ENCODE results near the gene RASEF. TPM values are rescaled to one million over a fixed set of nuclear protein-coding genes. Genes with fewer than 3 reads are reported as not detected.
"Not testable (repeated sequence)": the region's sequence is repeated elsewhere in the genome, so short reads cannot be mapped to it uniquely, and the experiment has no call there.

The RASEF gene
- total RNA-seq, 1 experiment from 2014 or later: 2.2 TPM

DNA sequence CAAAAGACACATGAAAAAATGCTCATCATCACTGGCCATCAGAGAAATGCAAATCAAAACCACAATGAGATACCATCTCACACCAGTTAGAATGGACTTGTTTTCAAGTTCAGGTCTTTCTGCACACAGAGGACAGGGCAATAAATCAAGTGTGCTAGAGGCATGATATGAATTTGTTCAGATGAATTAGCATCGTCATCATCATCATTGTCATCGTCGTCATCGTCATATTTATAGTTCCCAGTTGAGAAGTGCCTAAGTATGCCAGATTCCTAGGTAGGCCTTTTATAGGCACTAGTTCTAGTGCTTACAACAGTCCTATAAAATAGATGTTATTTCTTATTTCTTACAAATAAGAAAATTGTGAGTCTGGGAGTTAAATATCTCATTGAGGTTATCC, 34.7 kb upstream of the RASEF start:
- WGBS (ENCODE audit: extremely low coverage, insufficient read length, low lambda C conversion rate): no CpG with 5 or more reads among the region's 4 CpGs
- Mint-ChIP-seq H3K9me3 (peaks cover 3 to 5% of the 10 kb centered on the region in 2 experiments; a peak in 3 of 5 replicates), H3K4me1 (no peaks in the 10 kb centered on the region), H3K36me3 (ENCODE audit: insufficient read depth in 1 of 3, low read depth in 3 of 3) (0 out of 7 replicates have a peak, but pooled peaks cover 0 to under 1% (median 0%) of the 10 kb centered on the region in 3 experiments), H3K4me3 (no peak overlapping the region), H3K27ac (no peak overlapping the region), H3K27me3 (ENCODE audit: low read depth) (no peaks in the 10 kb centered on the region)
- Histone ChIP-seq H3K18ac (ENCODE audit: insufficient read length, low read depth, low read length) (no peak overlapping the region), H2AK5ac (ENCODE audit: insufficient read length, low read length) (no peak overlapping the region), H2BK5ac (ENCODE audit: insufficient read length, low read length) (no peak overlapping the region), H3K27me3 (ENCODE audit: insufficient read depth, low read length) (no peaks in the 10 kb centered on the region), H2BK20ac (ENCODE audit: low read depth, low read length, poor library complexity, severe bottlenecking) (no peak overlapping the region), H3K23ac (ENCODE audit: insufficient read length, low read depth, low read length) (no peak overlapping the region), H4K91ac (ENCODE audit: insufficient read length, low read depth, low read length) (no peak overlapping the region), H4K8ac (replicated peaks; ENCODE audit: insufficient read length, low read depth, low read length) (no peak overlapping the region), H3K27ac (ENCODE audit: insufficient read length, low read depth, low read length) (no peak overlapping the region), H3K4me2 (ENCODE audit: insufficient read depth, insufficient read length, low read length) (no peak overlapping the region), H3K23me2 (ENCODE audit: insufficient read length, low read depth, low read length, poor library complexity, severe bottlenecking) (no peaks in the 10 kb centered on the region), H3K56ac (ENCODE audit: insufficient read length, low read depth, low read length) (no peak overlapping the region), H3T11ph (ENCODE audit: low read length) (no peak overlapping the region), H4K20me1 (ENCODE audit: control insufficient read depth, insufficient read depth, insufficient read length) (no peaks in the 10 kb centered on the region), H3K79me1 (ENCODE audit: insufficient read depth, low read depth, low read length, poor library complexity, severe bottlenecking) (no peaks in the 10 kb centered on the region), H2AFZ (ENCODE audit: low read length) (no peak overlapping the region), H3K9ac (ENCODE audit: extremely low read depth, insufficient read length, low read length) (no peak overlapping the region), H3K4me1 (ENCODE audit: insufficient read depth, low read length) (no peaks in the 10 kb centered on the region), H4K5ac (ENCODE audit: insufficient read length, low read depth, low read length) (no peak overlapping the region), H3K4ac (ENCODE audit: low read depth, low read length) (no peak overlapping the region), H2BK120ac (ENCODE audit: low read depth, low read length, poor library complexity, severe bottlenecking) (no peak overlapping the region), H3K9me3 (ENCODE audit: control insufficient read depth, low read depth, low read length) (no peaks in the 10 kb centered on the region), H3K14ac (ENCODE audit: insufficient read depth, low read length) (no peak overlapping the region), H2BK15ac (ENCODE audit: low read depth, low read length) (no peak overlapping the region), H2BK12ac (ENCODE audit: insufficient read length, low read depth, low read length) (no peak overlapping the region), H3K79me2 (ENCODE audit: insufficient read depth, low read length) (no peaks in the 10 kb centered on the region)
- TF ChIP-seq, protein P1, sequence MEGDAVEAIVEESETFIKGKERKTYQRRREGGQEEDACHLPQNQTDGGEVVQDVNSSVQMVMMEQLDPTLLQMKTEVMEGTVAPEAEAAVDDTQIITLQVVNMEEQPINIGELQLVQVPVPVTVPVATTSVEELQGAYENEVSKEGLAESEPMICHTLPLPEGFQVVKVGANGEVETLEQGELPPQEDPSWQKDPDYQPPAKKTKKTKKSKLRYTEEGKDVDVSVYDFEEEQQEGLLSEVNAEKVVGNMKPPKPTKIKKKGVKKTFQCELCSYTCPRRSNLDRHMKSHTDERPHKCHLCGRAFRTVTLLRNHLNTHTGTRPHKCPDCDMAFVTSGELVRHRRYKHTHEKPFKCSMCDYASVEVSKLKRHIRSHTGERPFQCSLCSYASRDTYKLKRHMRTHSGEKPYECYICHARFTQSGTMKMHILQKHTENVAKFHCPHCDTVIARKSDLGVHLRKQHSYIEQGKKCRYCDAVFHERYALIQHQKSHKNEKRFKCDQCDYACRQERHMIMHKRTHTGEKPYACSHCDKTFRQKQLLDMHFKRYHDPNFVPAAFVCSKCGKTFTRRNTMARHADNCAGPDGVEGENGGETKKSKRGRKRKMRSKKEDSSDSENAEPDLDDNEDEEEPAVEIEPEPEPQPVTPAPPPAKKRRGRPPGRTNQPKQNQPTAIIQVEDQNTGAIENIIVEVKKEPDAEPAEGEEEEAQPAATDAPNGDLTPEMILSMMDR (conservative IDR thresholded peaks at IDR 0.05): no peak
- no peak for DNase-seq

DNA sequence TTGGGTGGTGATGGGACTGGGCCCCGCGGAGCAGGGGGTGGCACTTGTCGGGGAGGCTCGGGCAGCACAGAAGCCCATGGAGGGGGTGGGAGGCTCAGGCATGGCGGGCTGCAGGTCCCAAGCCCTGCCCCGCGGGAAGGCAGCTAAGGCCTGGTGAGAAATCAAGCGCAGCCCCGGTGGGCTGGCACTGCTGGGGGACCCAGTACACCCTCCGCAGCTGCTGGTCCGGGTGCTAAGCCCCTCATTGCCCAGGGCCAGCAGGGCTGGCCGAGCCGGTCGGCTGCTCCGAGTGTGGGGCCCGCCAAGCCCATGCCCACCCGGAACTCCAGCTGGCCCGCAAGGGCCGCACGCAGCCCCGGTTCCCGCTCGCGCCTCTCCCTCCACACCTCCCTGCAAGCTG, 30.4 kb upstream of the RASEF start:
- not testable (repeated sequence) for H3T11ph ChIP-seq (ENCODE audit: low read length); H3K18ac ChIP-seq (ENCODE audit: insufficient read length, low read depth, low read length); H3K4me1 ChIP-seq (ENCODE audit: insufficient read depth, low read length); H3K36me3 Mint-ChIP-seq (ENCODE audit: insufficient read depth in 1 of 3, low read depth in 3 of 3); H2BK5ac ChIP-seq (ENCODE audit: insufficient read length, low read length); H3K79me2 ChIP-seq (ENCODE audit: insufficient read depth, low read length); H2AFZ ChIP-seq (ENCODE audit: low read length); H4K8ac ChIP-seq (replicated peaks; ENCODE audit: insufficient read length, low read depth, low read length); H3K27ac ChIP-seq (ENCODE audit: insufficient read length, low read depth, low read length); H2AK5ac ChIP-seq (ENCODE audit: insufficient read length, low read length); H2BK12ac ChIP-seq (ENCODE audit: insufficient read length, low read depth, low read length); H3K9me3 ChIP-seq (ENCODE audit: control insufficient read depth, low read depth, low read length); H3K56ac ChIP-seq (ENCODE audit: insufficient read length, low read depth, low read length); H3K27me3 ChIP-seq (ENCODE audit: insufficient read depth, low read length); H2BK20ac ChIP-seq (ENCODE audit: low read depth, low read length, poor library complexity, severe bottlenecking); H4K20me1 ChIP-seq (ENCODE audit: control insufficient read depth, insufficient read depth, insufficient read length); H4K5ac ChIP-seq (ENCODE audit: insufficient read length, low read depth, low read length); H3K79me1 ChIP-seq (ENCODE audit: insufficient read depth, low read depth, low read length, poor library complexity, severe bottlenecking); H3K23ac ChIP-seq (ENCODE audit: insufficient read length, low read depth, low read length); H3K9ac ChIP-seq (ENCODE audit: extremely low read depth, insufficient read length, low read length); H3K4me3 Mint-ChIP-seq; H3K14ac ChIP-seq (ENCODE audit: insufficient read depth, low read length); H3K9me3 Mint-ChIP-seq; H2BK120ac ChIP-seq (ENCODE audit: low read depth, low read length, poor library complexity, severe bottlenecking); H3K27me3 Mint-ChIP-seq (ENCODE audit: low read depth); H3K4me2 ChIP-seq (ENCODE audit: insufficient read depth, insufficient read length, low read length); H2BK15ac ChIP-seq (ENCODE audit: low read depth, low read length); H3K27ac Mint-ChIP-seq; H3K4ac ChIP-seq (ENCODE audit: low read depth, low read length); H3K4me1 Mint-ChIP-seq; H4K91ac ChIP-seq (ENCODE audit: insufficient read length, low read depth, low read length); H3K23me2 ChIP-seq (ENCODE audit: insufficient read length, low read depth, low read length, poor library complexity, severe bottlenecking); DNase-seq
- WGBS (ENCODE audit: extremely low coverage, insufficient read length, low lambda C conversion rate): no CpG with 5 or more reads among the region's 24 CpGs

Measured in H9 (cell line).